Neural cell (in vitro differentiated cells): ENCODE results near the gene RAD51B.

ENCODE experiments used
- EZH2 ChIP-seq: fragments of 200-600, 300-800 bp; shearing (Covaris generic), sonication (generic); IDR thresholded peaks from 2 replicates; pipeline ENCODE4 v1.6.1; 2014; ENCODE audit warnings: antibody characterized with exemption, low read length, borderline replicate concordance, mild to moderate bottlenecking; ENCODE audit not compliant: insufficient read depth, poor library complexity, severe bottlenecking
- POLR2AphosphoS5 ChIP-seq: IDR thresholded peaks from 2 replicates; pipeline ENCODE4 v1.6.1; 2012
- RAD21 ChIP-seq: fragments of 450-650 bp; conservative IDR thresholded peaks from 2 replicates; pipeline ENCODE4 v1.6.1; 2014; ENCODE audit warnings: antibody characterized with exemption, mild to moderate bottlenecking, moderate library complexity
- TAF1 ChIP-seq: IDR thresholded peaks from 2 replicates; pipeline ENCODE4 v1.6.1; 2012; ENCODE audit warnings: low read depth
- TF ChIP-seq, protein P1 (sequence below): fragments of 450-650 bp; IDR thresholded peaks from 2 replicates; pipeline ENCODE4 v1.5.1; 2014; ENCODE audit warnings: antibody characterized with exemption, mild to moderate bottlenecking, moderate library complexity; ENCODE audit not compliant: poor library complexity, severe bottlenecking
- TF ChIP-seq, protein P2 (sequence below): IDR thresholded peaks from 2 replicates; pipeline ENCODE4 v1.6.1; 2012; ENCODE audit warnings: borderline replicate concordance

GRCh38 chr14:68420350-68420749 lies 600.8 kb downstream of the RAD51B start:
- TF ChIP-seq EZH2 = no peak
- no peak for TF ChIP-seq RAD21
- TF ChIP-seq, protein P1, sequence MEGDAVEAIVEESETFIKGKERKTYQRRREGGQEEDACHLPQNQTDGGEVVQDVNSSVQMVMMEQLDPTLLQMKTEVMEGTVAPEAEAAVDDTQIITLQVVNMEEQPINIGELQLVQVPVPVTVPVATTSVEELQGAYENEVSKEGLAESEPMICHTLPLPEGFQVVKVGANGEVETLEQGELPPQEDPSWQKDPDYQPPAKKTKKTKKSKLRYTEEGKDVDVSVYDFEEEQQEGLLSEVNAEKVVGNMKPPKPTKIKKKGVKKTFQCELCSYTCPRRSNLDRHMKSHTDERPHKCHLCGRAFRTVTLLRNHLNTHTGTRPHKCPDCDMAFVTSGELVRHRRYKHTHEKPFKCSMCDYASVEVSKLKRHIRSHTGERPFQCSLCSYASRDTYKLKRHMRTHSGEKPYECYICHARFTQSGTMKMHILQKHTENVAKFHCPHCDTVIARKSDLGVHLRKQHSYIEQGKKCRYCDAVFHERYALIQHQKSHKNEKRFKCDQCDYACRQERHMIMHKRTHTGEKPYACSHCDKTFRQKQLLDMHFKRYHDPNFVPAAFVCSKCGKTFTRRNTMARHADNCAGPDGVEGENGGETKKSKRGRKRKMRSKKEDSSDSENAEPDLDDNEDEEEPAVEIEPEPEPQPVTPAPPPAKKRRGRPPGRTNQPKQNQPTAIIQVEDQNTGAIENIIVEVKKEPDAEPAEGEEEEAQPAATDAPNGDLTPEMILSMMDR = no peak
- TF ChIP-seq, protein P2, sequence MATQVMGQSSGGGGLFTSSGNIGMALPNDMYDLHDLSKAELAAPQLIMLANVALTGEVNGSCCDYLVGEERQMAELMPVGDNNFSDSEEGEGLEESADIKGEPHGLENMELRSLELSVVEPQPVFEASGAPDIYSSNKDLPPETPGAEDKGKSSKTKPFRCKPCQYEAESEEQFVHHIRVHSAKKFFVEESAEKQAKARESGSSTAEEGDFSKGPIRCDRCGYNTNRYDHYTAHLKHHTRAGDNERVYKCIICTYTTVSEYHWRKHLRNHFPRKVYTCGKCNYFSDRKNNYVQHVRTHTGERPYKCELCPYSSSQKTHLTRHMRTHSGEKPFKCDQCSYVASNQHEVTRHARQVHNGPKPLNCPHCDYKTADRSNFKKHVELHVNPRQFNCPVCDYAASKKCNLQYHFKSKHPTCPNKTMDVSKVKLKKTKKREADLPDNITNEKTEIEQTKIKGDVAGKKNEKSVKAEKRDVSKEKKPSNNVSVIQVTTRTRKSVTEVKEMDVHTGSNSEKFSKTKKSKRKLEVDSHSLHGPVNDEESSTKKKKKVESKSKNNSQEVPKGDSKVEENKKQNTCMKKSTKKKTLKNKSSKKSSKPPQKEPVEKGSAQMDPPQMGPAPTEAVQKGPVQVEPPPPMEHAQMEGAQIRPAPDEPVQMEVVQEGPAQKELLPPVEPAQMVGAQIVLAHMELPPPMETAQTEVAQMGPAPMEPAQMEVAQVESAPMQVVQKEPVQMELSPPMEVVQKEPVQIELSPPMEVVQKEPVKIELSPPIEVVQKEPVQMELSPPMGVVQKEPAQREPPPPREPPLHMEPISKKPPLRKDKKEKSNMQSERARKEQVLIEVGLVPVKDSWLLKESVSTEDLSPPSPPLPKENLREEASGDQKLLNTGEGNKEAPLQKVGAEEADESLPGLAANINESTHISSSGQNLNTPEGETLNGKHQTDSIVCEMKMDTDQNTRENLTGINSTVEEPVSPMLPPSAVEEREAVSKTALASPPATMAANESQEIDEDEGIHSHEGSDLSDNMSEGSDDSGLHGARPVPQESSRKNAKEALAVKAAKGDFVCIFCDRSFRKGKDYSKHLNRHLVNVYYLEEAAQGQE = no peak
- TF ChIP-seq TAF1 = no peak
- no peak for TF ChIP-seq POLR2AphosphoS5
